ENCODE data around the gene MYDGF. TPM values are rescaled to one million over a fixed set of nuclear protein-coding genes. Genes with fewer than 3 reads are reported as not detected.

MYDGF gene
- total and polyA plus RNA-seq, 5 donors, result 21.7 to 48.2 (median 36.0) TPM

GRCh38 chr19:4673216-4673615 lies 3.1 kb upstream of the MYDGF start:
- Histone ChIP-seq H3K27ac (ENCODE audit: low read length) (no peak overlapping the region), H3K27me3 (ENCODE audit: control insufficient read depth, insufficient read depth) (no peaks in the 10 kb centered on the region), H3K4me1 (ENCODE audit: control insufficient read depth, insufficient read depth, low read length) (peaks cover 2% of the 10 kb centered on the region), H3K9me3 (ENCODE audit: control insufficient read depth, low read length) (no peaks in the 10 kb centered on the region), H3K4me3 (ENCODE audit: low read length) (no peak overlapping the region)
- intact Hi-C loops (cut with DNase I), result no loop called here
- ATAC-seq (no peak), DNase-seq (no peak)
- 72% methylated on average over 4 of the region's 4 CpGs for WGBS

- H3K27ac ChIP-seq (ENCODE audit: low read length), result peak overlapping the region; percentile 30
- intact Hi-C loops (cut with DNase I), result no loop called here
- 56% methylated on average over 10 of the region's 10 CpGs for WGBS
Observed at GRCh38 chr19:4671185-4671851, 1.2 kb upstream of the MYDGF start.

GRCh38 chr19:4664642-4665041 lies 5.5 kb downstream of the MYDGF start:
- Histone ChIP-seq H3K9me3 (ENCODE audit: control insufficient read depth, low read length) (no peaks in the 10 kb centered on the region), H3K27me3 (ENCODE audit: control insufficient read depth, insufficient read depth) (no peaks in the 10 kb centered on the region), H3K27ac (ENCODE audit: low read length) (no peak overlapping the region), H3K4me1 (ENCODE audit: control insufficient read depth, insufficient read depth, low read length) (no peaks in the 10 kb centered on the region), H3K4me3 (ENCODE audit: low read length) (no peak overlapping the region)
- no peak for DNase-seq
- 87% methylated on average over 12 of the region's 12 CpGs for WGBS
- ATAC-seq, result no peak
- intact Hi-C loops (cut with DNase I), result no loop called here

More at GRCh38 chr19:4671185-4671851, 1.2 kb upstream of the MYDGF start:
- H3K4me3 ChIP-seq (ENCODE audit: low read length), result no peak overlapping the region
- H3K4me1 ChIP-seq (ENCODE audit: control insufficient read depth, insufficient read depth, low read length), result peaks cover 2% of the 10 kb centered on the region
- no peaks in the 10 kb centered on the region for H3K27me3 ChIP-seq (ENCODE audit: control insufficient read depth, insufficient read depth)
- H3K9me3 ChIP-seq (ENCODE audit: control insufficient read depth, low read length), result no peaks in the 10 kb centered on the region
- no peak for ATAC-seq
- no peak for DNase-seq

- Histone ChIP-seq H3K27ac (ENCODE audit: low read length) (no peak overlapping the region), H3K9me3 (ENCODE audit: control insufficient read depth, low read length) (no peaks in the 10 kb centered on the region), H3K4me3 (ENCODE audit: low read length) (no peak overlapping the region), H3K27me3 (ENCODE audit: control insufficient read depth, insufficient read depth) (no peaks in the 10 kb centered on the region), H3K4me1 (ENCODE audit: control insufficient read depth, insufficient read depth, low read length) (no peaks in the 10 kb centered on the region)
- DNase-seq (no peak), ATAC-seq (no peak)
- intact Hi-C loops (cut with DNase I), result no loop called here
- WGBS, result 92% methylated on average over 6 of the region's 6 CpGs
Observed at GRCh38 chr19:4662812-4663211, 7.3 kb downstream of the MYDGF start.

GRCh38 chr19:4662020-4662695 lies 8.0 kb downstream of the MYDGF start:
- intact Hi-C loops (cut with DNase I), result no loop called here
- Histone ChIP-seq H3K27ac (ENCODE audit: low read length) (no peak overlapping the region), H3K9me3 (ENCODE audit: control insufficient read depth, low read length) (no peaks in the 10 kb centered on the region), H3K27me3 (ENCODE audit: control insufficient read depth, insufficient read depth) (no peaks in the 10 kb centered on the region), H3K4me3 (ENCODE audit: low read length) (no peak overlapping the region), H3K4me1 (ENCODE audit: control insufficient read depth, insufficient read depth, low read length) (no peaks in the 10 kb centered on the region)
- ATAC-seq, result no peak
- DNase-seq, result no peak
- 84% methylated on average over 20 of the region's 20 CpGs for WGBS

GRCh38 chr19:4660993-4661392 lies 9.1 kb downstream of the MYDGF start:
- no peaks in the 10 kb centered on the region for H3K9me3 ChIP-seq (ENCODE audit: control insufficient read depth, low read length)

GRCh38 chr19:4660181-4660791 lies 9.9 kb downstream of the MYDGF start:
- intact Hi-C loops (cut with DNase I), result no loop called here
- no peaks in the 10 kb centered on the region for H3K9me3 ChIP-seq (ENCODE audit: control insufficient read depth, low read length)
- H3K4me3 ChIP-seq (ENCODE audit: low read length), result no peak overlapping the region
- ATAC-seq, result peak; percentile 36 to 43
- WGBS, result 85% methylated on average over 15 of the region's 15 CpGs
- no peaks in the 10 kb centered on the region for H3K27me3 ChIP-seq (ENCODE audit: control insufficient read depth, insufficient read depth)
- DNase-seq, result no peak
- no peaks in the 10 kb centered on the region for H3K4me1 ChIP-seq (ENCODE audit: control insufficient read depth, insufficient read depth, low read length)
- no peak overlapping the region for H3K27ac ChIP-seq (ENCODE audit: low read length)

More at GRCh38 chr19:4660993-4661392, 9.1 kb downstream of the MYDGF start:
- ATAC-seq (peak in 1 of 2 donors; percentile 4), DNase-seq (no peak)
- H3K4me3 ChIP-seq (ENCODE audit: low read length), result no peak overlapping the region
- intact Hi-C loops (cut with DNase I), result no loop called here
- no peaks in the 10 kb centered on the region for H3K27me3 ChIP-seq (ENCODE audit: control insufficient read depth, insufficient read depth)
- H3K4me1 ChIP-seq (ENCODE audit: control insufficient read depth, insufficient read depth, low read length), result no peaks in the 10 kb centered on the region
- no peak overlapping the region for H3K27ac ChIP-seq (ENCODE audit: low read length)
- 83% methylated on average over 4 of the region's 4 CpGs for WGBS

GRCh38 chr19:4657835-4658234 lies 12.3 kb downstream of the MYDGF start:
- Histone ChIP-seq H3K27ac (ENCODE audit: low read length) (no peak overlapping the region), H3K4me3 (ENCODE audit: low read length) (no peak overlapping the region), H3K27me3 (ENCODE audit: control insufficient read depth, insufficient read depth) (no peaks in the 10 kb centered on the region), H3K4me1 (ENCODE audit: control insufficient read depth, insufficient read depth, low read length) (no peaks in the 10 kb centered on the region), H3K9me3 (ENCODE audit: control insufficient read depth, low read length) (no peaks in the 10 kb centered on the region)
- ATAC-seq (no peak), DNase-seq (no peak)
- WGBS, result 95% methylated on average over 8 of the region's 8 CpGs
- intact Hi-C loops (cut with DNase I), result no loop called here

GRCh38 chr19:4657262-4657661 lies 12.9 kb downstream of the MYDGF start:
- no peak overlapping the region for H3K4me3 ChIP-seq (ENCODE audit: low read length)
- H3K27ac ChIP-seq (ENCODE audit: low read length), result no peak overlapping the region
- no peak for DNase-seq
- no peaks in the 10 kb centered on the region for H3K9me3 ChIP-seq (ENCODE audit: control insufficient read depth, low read length)
- no peaks in the 10 kb centered on the region for H3K4me1 ChIP-seq (ENCODE audit: control insufficient read depth, insufficient read depth, low read length)
- intact Hi-C loops (cut with DNase I), result no loop called here
- 75% methylated on average over 14 of the region's 14 CpGs for WGBS
- no peak for ATAC-seq
- H3K27me3 ChIP-seq (ENCODE audit: control insufficient read depth, insufficient read depth), result no peaks in the 10 kb centered on the region

- ATAC-seq (no peak), DNase-seq (peak in 1 of 3 donors; percentile 31)
- H3K4me3 ChIP-seq (ENCODE audit: low read length), result no peak overlapping the region
- WGBS, result 75% methylated on average over 8 of the region's 8 CpGs
- H3K9me3 ChIP-seq (ENCODE audit: control insufficient read depth, low read length), result no peaks in the 10 kb centered on the region
- no peaks in the 10 kb centered on the region for H3K4me1 ChIP-seq (ENCODE audit: control insufficient read depth, insufficient read depth, low read length)
- no peaks in the 10 kb centered on the region for H3K27me3 ChIP-seq (ENCODE audit: control insufficient read depth, insufficient read depth)
- intact Hi-C loops (cut with DNase I), result no loop called here
- no peak overlapping the region for H3K27ac ChIP-seq (ENCODE audit: low read length)
Observed at GRCh38 chr19:4656102-4656501, 14.0 kb downstream of the MYDGF start.

Measured in right cardiac atrium (tissue), 5 donors.